GM21367 (cell line): ENCODE data around the gene TAX1BP1.
"Not testable (repeated sequence)": the region's sequence is repeated elsewhere in the genome, so short reads cannot be mapped to it uniquely, and the experiment has no call there.

Experiments used
- ATAC-seq: cut with Tn5 transposase; IDR thresholded peaks from one replicate; pipeline ENCODE4 v1.9.1; 2021; ENCODE audit not compliant: unreplicated experiment

TAX1BP1 gene

DNA sequence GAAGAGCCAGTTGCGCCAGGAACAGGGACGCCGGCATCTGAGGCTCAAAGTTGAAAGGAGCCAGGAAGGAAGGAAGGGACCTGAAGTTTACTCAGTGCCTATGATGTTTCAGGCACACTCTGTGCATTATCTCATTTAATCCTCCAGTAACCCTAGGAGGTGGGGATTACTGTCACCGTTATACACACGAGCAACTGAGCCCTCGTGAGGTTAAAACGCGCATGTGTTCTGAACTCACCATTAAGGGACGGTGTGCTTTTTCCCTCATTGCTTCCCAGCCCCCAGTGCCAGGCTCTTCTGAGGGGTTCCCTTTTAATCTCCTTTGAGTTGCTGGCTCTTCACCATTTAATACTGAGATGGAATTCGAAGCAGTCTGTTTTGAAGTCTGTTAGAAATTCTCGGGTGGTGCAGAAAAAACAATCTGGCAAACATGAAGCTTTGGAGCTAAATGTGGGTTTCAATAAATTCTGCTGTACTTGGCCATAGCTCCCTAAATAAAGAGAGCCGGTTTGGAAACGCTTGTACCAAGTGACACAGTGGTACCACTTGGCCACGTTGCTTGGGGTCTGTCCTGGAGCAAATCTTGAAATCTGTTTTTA is 102.2 kb downstream of the TAX1BP1 start:
- no peak for ATAC-seq

- no peak for ATAC-seq
Measured at GRCh38 chr7:27842851-27843250, 102.9 kb downstream of the TAX1BP1 start.

GRCh38 chr7:27843584-27844305 is 103.8 kb downstream of the TAX1BP1 start:
- ATAC-seq: no peak

DNA sequence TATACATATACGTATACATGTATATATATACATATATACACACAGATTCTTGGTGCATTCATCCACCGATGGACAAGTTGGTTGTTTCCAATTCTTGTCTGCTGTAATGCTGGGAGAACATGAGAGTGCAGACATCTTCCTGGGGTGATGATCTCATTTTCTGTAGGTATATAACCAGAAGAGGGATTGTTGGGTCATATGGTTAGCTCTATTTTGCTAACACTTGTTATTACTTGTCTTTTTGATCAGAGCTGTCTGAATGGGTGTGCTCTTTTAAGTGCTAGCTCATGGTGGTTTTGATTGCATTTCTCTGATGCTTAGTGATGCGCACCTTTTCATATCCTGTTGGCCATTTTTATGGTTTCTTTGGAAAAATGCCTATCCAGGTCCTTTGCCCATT is 106.4 kb downstream of the TAX1BP1 start:
- ATAC-seq: no peak

DNA sequence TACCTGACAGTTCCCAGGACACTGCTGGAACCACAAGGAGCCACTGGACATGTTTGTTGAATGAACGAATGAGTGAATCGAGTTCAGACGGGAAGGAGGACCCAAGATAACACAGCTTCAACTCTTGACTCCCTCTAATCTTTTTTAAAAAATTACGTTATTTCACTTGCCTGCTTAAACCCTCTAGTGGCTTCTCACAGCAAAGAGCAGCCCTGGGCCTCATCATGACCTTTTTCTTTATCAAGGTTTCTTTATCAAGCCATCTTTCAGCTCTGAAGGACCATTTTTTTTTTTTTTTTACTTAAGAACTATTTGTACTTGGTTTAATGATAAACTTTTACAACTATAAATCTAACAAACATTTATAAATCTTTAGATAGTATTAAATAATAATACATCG is 110.6 kb downstream of the TAX1BP1 start:
- ATAC-seq: no peak

GRCh38 chr7:27856703-27857485 is 116.9 kb downstream of the TAX1BP1 start:
- not testable (repeated sequence) for ATAC-seq

DNA sequence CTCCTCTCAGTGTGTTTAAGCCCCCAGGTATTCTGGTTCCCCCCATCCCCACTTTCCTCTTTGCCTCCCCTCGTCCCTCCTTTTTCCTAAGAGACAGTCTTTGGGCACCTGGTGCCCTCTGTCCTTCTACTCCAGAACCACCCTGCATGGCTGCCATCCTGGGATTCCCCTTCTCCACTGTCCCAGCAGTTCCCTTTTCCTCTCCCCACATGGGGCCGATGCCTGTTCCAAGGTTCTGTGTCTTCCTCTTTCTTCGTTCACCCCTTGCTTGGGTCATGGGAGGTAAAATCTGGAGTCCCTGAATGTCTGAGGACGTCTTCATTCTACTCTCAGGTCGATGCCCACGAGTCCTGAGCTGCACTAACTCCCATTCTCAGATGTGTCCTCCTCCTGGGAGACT is 120.8 kb downstream of the TAX1BP1 start:
- ATAC-seq: no peak

GRCh38 chr7:27861747-27862146 is 121.8 kb downstream of the TAX1BP1 start:
- ATAC-seq: no peak

- no peak for ATAC-seq
Measured at GRCh38 chr7:27863880-27864279, 123.9 kb downstream of the TAX1BP1 start.

DNA sequence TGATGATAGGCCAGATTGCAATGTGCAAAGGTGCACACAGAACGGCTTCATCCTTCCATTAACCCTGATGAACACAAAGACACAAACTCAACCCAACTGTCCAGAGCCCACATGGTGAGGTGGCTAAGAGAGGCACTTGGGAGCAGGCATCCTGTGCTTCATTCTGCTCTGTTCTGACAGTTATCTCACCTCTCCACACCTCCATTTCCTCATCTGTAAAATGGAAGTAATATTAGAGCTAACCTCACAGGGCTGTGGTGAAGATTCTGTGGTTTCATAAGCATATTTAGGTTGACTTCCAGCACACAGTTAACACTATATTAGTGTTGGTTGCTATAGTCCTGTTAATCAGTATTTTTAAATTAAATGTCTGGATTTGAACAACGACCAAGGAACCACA is 126.3 kb downstream of the TAX1BP1 start:
- ATAC-seq: no peak

DNA sequence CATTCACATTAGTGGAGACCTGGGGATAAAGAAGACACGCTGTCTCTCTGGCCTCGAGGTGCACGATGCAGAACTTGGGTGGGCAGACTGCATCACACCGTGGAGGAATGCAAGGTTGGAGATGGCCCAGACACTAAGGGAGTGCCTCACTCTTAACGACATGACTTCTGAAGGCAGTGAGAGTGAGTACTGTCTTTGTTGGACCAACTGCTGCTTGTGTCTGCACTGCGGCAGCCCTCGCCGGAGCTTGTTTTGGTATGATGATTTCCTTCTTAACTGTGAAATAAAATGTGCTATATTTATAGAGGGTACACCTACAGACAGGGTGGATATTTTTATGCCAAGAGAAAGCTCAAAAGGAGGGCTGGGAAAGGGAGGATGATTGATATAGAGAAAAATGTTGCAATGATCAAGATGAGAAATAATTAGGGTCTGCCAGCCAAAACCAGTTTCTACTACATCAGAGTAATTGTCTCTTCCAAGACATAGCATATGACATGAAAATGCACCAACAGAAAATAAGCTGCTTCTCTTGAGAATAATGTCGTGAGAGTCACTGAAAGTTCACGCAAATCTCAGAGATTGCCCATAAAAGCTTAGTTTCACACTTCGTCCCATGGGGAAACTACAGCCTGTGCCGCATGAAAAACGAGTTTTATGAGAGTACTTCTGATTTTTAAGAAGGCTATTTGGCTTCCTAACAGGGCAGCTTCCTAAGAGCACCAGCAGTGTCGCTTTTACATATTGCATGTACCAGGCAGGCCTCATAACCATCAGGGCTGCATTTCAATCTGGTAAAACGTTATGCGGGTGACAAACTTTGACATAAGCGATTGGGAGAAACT is 127.1 kb downstream of the TAX1BP1 start:
- ATAC-seq: no peak

DNA sequence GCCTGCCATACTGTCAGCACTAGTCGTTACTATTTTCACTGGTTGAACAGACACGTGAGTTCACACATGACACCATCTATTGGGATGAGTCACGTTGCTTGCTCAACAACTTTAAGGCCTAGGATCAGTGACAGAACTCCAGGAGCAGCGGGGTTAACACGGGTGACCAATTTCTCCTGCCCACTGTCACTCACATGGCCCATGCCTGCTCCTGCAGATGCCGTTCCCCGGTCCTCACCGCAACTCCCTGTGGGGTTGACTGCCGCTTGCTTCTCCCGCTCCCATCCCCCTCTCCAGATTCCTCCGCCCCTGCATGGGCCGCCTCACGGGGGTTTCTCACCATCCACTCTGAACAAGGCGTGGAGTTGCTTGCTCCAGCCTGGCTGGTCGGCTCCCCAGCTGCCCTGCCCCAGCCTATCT is 128.2 kb downstream of the TAX1BP1 start:
- no peak for ATAC-seq

GRCh38 chr7:27869056-27869455 is 129.1 kb downstream of the TAX1BP1 start:
- ATAC-seq: no peak

GRCh38 chr7:27870595-27870994 is 130.6 kb downstream of the TAX1BP1 start:
- no peak for ATAC-seq

- no peak for ATAC-seq
Measured at GRCh38 chr7:27871086-27871485, 131.1 kb downstream of the TAX1BP1 start.

GRCh38 chr7:27871866-27872265 is 131.9 kb downstream of the TAX1BP1 start:
- no peak for ATAC-seq

- no peak for ATAC-seq
Measured at GRCh38 chr7:27872356-27873275, 132.7 kb downstream of the TAX1BP1 start.

GRCh38 chr7:27873981-27874957 is 134.3 kb downstream of the TAX1BP1 start:
- no peak for ATAC-seq

- no peak for ATAC-seq
Measured at GRCh38 chr7:27875061-27875460, 135.1 kb downstream of the TAX1BP1 start.
